Suprapubic skin (tissue), 4 donors: ENCODE data around the gene DPEP2. TPM values are rescaled to one million over a fixed set of nuclear protein-coding genes. Genes with fewer than 3 reads are reported as not detected.

Source experiments
- DNase-seq, 2 donors: peaks; one replicate each; pipeline ENCODE4 v3.0.0-alpha.2; 2019; ENCODE audit warnings: low spot score in 2 of 2
- H3K27ac ChIP-seq: fragments of 200-600 bp; sonication (generic); one replicate; pipeline ENCODE4 v1.5.1; 2019
- H3K27me3 ChIP-seq: fragments of 200-600 bp; sonication (generic); one replicate; pipeline ENCODE4 v1.5.1; 2019
- H3K36me3 ChIP-seq: fragments of 200-600 bp; sonication (generic); one replicate; pipeline ENCODE4 v1.5.1; 2019
- H3K4me1 ChIP-seq: fragments of 200-600 bp; sonication (generic); one replicate; pipeline ENCODE4 v1.5.1; 2019
- H3K4me3 ChIP-seq: fragments of 200-600 bp; sonication (generic); one replicate; pipeline ENCODE4 v1.5.1; 2019; ENCODE audit warnings: mild to moderate bottlenecking
- H3K9me3 ChIP-seq: fragments of 200-600 bp; sonication (generic); one replicate; pipeline ENCODE4 v1.5.1; 2019
- CTCF ChIP-seq, 2 donors: fragments of 200-600 bp in 1 of 2; fragments of 450-650 bp in 1 of 2; sonication (generic) in 1 of 2; IDR thresholded peaks; one replicate each; pipeline ENCODE4 v1.5.1; 2016 to 2019; ENCODE audit warnings: antibody characterized with exemption in 2 of 2, mild to moderate bottlenecking in 1 of 2, moderate library complexity in 1 of 2
- EP300 ChIP-seq: sonication (generic); formaldehyde crosslinking; IDR thresholded peaks from one replicate; pipeline ENCODE4 v1.6.1; 2017; ENCODE audit warnings: antibody characterized with exemption
- POLR2A ChIP-seq, 2 donors: fragments of 450-650 bp; IDR thresholded peaks; one replicate each; pipeline ENCODE4 v1.6.1; 2017; ENCODE audit warnings: antibody characterized with exemption in 2 of 2, mild to moderate bottlenecking in 2 of 2, moderate library complexity in 2 of 2
- POLR2AphosphoS5 ChIP-seq, 3 donors: sonication (generic); formaldehyde crosslinking; IDR thresholded peaks; one replicate each; pipeline ENCODE4 v1.6.1; 2017; ENCODE audit warnings: antibody characterized with exemption in 3 of 3
- WGBS: methylation state at CpG from one replicate; pipeline ENCODE4 v1.1.5; 2018; 5-methylcytosine and 5-hydroxymethylcytosine counted together
- total RNA-seq, 4 donors: library from RNA; depleted of rRNA; stranded (reverse); fragments of >200 nt; gene quantifications; one replicate each; pipeline ENCODE4 v1.1.0, GENCODE V29; 2016

DPEP2 gene
- total RNA-seq, 4 donors from 2014 or later: 0.56 TPM; not detected in 3

DNA sequence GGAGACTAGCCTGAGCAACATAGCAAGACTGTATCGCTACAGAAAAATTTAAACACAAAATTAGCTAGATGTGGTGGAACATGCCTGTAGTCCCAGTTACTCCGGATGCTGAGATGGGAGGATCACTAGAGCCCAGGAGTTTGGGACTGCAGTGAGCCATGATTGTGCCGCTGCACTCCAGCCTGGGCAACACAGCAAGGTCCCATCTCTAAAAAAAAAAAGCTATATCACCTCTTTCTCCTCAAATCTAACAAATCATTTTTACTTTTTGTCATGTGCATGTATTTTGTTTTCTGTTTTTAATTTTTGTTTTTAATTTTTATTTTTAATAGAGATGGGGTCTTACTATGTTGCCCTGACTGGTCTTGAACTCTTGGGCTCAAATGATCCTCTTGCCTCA lies 29.7 kb upstream of the DPEP2 start:
- 96% methylated on average over 3 of the region's 3 CpGs for WGBS
- Histone ChIP-seq H3K4me1 (peaks cover 14% of the 10 kb centered on the region), H3K9me3 (no peaks in the 10 kb centered on the region)

GRCh38 chr16:68022728-68023537 lies 23.6 kb upstream of the DPEP2 start, which contains the start of the genes DDX28 and DUS2:
Gene DDX28 (minus strand): TSS chr16:68023232. CDS start chr16:68023202, 30 bp downstream.
Gene DUS2 (plus strand): TSS chr16:68023284. CDS start chr16:68038024, 14,740 bp downstream.
- Histone ChIP-seq H3K9me3 (no peaks in the 10 kb centered on the region), H3K27ac (peak within 1 kb of the TSS; percentile 85), H3K4me3 (peak within 1 kb of the TSS; percentile 90), H3K4me1 (peaks cover 30% of the 10 kb centered on the region), H3K27me3 (no peaks in the 10 kb centered on the region), H3K36me3 (peaks cover 11% of the 10 kb centered on the region)
- peak; percentile 95 for DNase-seq
- WGBS: 0% methylated on average over 19 of the region's 84 CpGs
- TF ChIP-seq EP300: no peak
- TF ChIP-seq POLR2AphosphoS5 (IDR thresholded peaks at IDR 0.05): peak; percentile 90 to 100 (median 94)
- TF ChIP-seq CTCF (IDR thresholded peaks at IDR 0.05): no peak
- TF ChIP-seq POLR2A (IDR thresholded peaks at IDR 0.05): peak in 1 of 2 donors; percentile 35

More for the DNA sequence above, 29.7 kb upstream of the DPEP2 start:
- DNase-seq: no peak
- TF ChIP-seq CTCF (IDR thresholded peaks at IDR 0.05) (no peak), POLR2A (IDR thresholded peaks at IDR 0.05) (no peak), EP300 (no peak), POLR2AphosphoS5 (IDR thresholded peaks at IDR 0.05) (no peak)
- Histone ChIP-seq H3K36me3 (peaks cover 9% of the 10 kb centered on the region), H3K27me3 (no peaks in the 10 kb centered on the region), H3K4me3 (no peak overlapping the region), H3K27ac (no peak overlapping the region)

- Histone ChIP-seq H3K27me3 (no peaks in the 10 kb centered on the region), H3K36me3 (peaks cover 7% of the 10 kb centered on the region), H3K4me3 (peak overlapping the region; percentile 90), H3K4me1 (peaks cover 30% of the 10 kb centered on the region), H3K9me3 (no peaks in the 10 kb centered on the region), H3K27ac (peak overlapping the region; percentile 85)
- TF ChIP-seq POLR2AphosphoS5 (IDR thresholded peaks at IDR 0.05): no peak
- TF ChIP-seq CTCF (IDR thresholded peaks at IDR 0.05): no peak
- no peak for TF ChIP-seq EP300
- TF ChIP-seq POLR2A (IDR thresholded peaks at IDR 0.05): no peak
- WGBS: 13% methylated on average over 10 of the region's 19 CpGs
- DNase-seq: no peak
Measured at GRCh38 chr16:68022278-68022727, 23.0 kb upstream of the DPEP2 start.

DNA sequence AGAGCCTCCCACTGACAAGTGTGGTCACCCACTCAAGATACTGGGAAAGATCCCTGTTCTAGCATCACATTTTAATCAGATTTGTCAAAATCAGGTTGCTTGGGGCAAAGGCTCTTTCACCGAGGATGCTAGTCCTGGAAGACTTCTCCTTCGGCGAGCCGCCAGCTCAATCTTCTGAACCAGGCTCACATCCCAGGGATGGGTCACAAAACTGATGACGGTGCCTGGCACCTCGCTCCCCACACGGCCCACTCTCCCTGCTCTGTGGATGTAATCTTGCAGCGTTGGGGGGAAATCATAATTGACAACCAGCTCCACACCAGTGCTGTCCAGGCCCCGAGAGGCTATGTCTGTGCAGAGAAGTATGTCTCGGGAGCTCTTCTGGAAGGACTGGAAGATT lies 22.2 kb upstream of the DPEP2 start:
- H3K4me1 ChIP-seq: peaks cover 30% of the 10 kb centered on the region
- H3K4me3 ChIP-seq: peak overlapping the region; percentile 90
- H3K36me3 ChIP-seq: peaks cover 5% of the 10 kb centered on the region
- 100% methylated on average over 7 of the region's 10 CpGs for WGBS
- no peak for DNase-seq
- no peaks in the 10 kb centered on the region for H3K9me3 ChIP-seq
- no peaks in the 10 kb centered on the region for H3K27me3 ChIP-seq
- TF ChIP-seq POLR2AphosphoS5 (IDR thresholded peaks at IDR 0.05) (no peak), POLR2A (IDR thresholded peaks at IDR 0.05) (no peak), EP300 (no peak), CTCF (IDR thresholded peaks at IDR 0.05) (no peak)
- no peak overlapping the region for H3K27ac ChIP-seq

DNA sequence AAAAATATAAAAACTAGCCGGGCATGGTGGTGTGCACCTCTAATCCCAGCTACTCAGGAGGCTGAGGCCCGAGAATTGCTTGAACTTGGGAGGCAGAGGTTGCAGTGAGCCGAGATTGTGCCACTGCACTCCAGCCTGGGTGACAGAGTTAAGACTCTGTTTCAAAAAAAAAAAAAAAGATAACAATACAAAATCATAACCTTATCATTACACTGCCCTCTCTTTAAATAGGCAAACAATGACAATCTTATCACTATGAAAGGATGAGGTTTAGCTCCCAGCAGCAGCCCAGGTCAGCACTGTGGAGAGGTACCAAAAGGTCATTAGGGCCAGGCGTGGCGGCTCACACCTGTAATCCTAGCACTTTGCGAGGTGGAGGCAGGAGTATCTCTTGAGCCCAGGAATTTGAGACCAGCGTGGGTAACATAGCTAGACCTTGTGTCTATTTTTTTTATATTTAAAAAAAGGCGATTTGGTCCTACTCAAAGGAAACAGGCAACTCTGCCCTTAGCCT lies 19.9 kb upstream of the DPEP2 start:
- WGBS: 88% methylated on average over 8 of the region's 8 CpGs
- Histone ChIP-seq H3K27me3 (no peaks in the 10 kb centered on the region), H3K9me3 (no peaks in the 10 kb centered on the region), H3K36me3 (peaks cover 5% of the 10 kb centered on the region), H3K27ac (no peak overlapping the region), H3K4me1 (peaks cover 27% of the 10 kb centered on the region), H3K4me3 (no peak overlapping the region)
- DNase-seq: no peak
- TF ChIP-seq EP300: no peak
- no peak for TF ChIP-seq POLR2AphosphoS5 (IDR thresholded peaks at IDR 0.05)
- TF ChIP-seq POLR2A (IDR thresholded peaks at IDR 0.05): no peak
- no peak for TF ChIP-seq CTCF (IDR thresholded peaks at IDR 0.05)
